IPS-NIHi11 (cell line): ENCODE results near the gene COL27A1.

Experiments
- DNase-seq: peaks from one replicate; pipeline ENCODE4 v3.0.0; 2012; ENCODE audit warnings: mixed read lengths, low spot score

Gene COL27A1

GRCh38 chr9:114247077-114247476 lies 91.7 kb downstream of the COL27A1 start:
- DNase-seq = no peak

GRCh38 chr9:114247491-114247890 lies 92.2 kb downstream of the COL27A1 start:
- no peak for DNase-seq

- DNase-seq = no peak
Observed at GRCh38 chr9:114248299-114248707, 93.0 kb downstream of the COL27A1 start.

GRCh38 chr9:114249424-114250234 lies 94.3 kb downstream of the COL27A1 start:
- no peak for DNase-seq

GRCh38 chr9:114250235-114250568 lies 94.9 kb downstream of the COL27A1 start:
- DNase-seq = no peak

GRCh38 chr9:114250648-114251047 lies 95.3 kb downstream of the COL27A1 start:
- DNase-seq = no peak

- DNase-seq = no peak
Observed at GRCh38 chr9:114252394-114252793, 97.1 kb downstream of the COL27A1 start.

- no peak for DNase-seq
Observed at GRCh38 chr9:114256827-114257328, 101.5 kb downstream of the COL27A1 start.

GRCh38 chr9:114258218-114258617 lies 102.9 kb downstream of the COL27A1 start:
- no peak for DNase-seq

- no peak for DNase-seq
Observed at GRCh38 chr9:114258866-114259797, 103.8 kb downstream of the COL27A1 start.

- no peak for DNase-seq
Observed at GRCh38 chr9:114259798-114260523, 104.6 kb downstream of the COL27A1 start.

- DNase-seq = peak; percentile 56
Observed at GRCh38 chr9:114261026-114261425, 105.7 kb downstream of the COL27A1 start.

GRCh38 chr9:114261987-114262386 lies 106.7 kb downstream of the COL27A1 start:
- DNase-seq = no peak

- peak; percentile 82 for DNase-seq
Observed at GRCh38 chr9:114263853-114264510, 108.6 kb downstream of the COL27A1 start.

- no peak for DNase-seq
Observed at GRCh38 chr9:114264806-114265550, 109.6 kb downstream of the COL27A1 start.

GRCh38 chr9:114266969-114267368 lies 111.6 kb downstream of the COL27A1 start:
- no peak for DNase-seq

- DNase-seq = no peak
Observed at GRCh38 chr9:114269023-114269422, 113.7 kb downstream of the COL27A1 start.

- no peak for DNase-seq
Observed at GRCh38 chr9:114270120-114270975, 115.0 kb downstream of the COL27A1 start.

GRCh38 chr9:114271556-114272510 lies 116.5 kb downstream of the COL27A1 start:
- DNase-seq = peak; percentile 80
